ENCODE results near the gene FAM184A.
A peak's percentile ranks its signal among the peaks of the same experiment; 100 is the strongest.
"Not testable (repeated sequence)": the region's sequence is repeated elsewhere in the genome, so short reads cannot be mapped to it uniquely, and the experiment has no call there.

The FAM184A gene

GRCh38 chr6:119052987-119053386 is 25.5 kb downstream of the FAM184A start:
- DNase-seq = no peak

- peak; percentile 9 for DNase-seq
These were observed 26.1 kb downstream of the FAM184A start for GRCh38 chr6:119052292-119052889.

- no peak for DNase-seq
These were observed 34.2 kb downstream of the FAM184A start for GRCh38 chr6:119044255-119044654.

GRCh38 chr6:119043783-119044182 is 34.7 kb downstream of the FAM184A start:
- no peak for DNase-seq

- DNase-seq = no peak
These were observed 35.2 kb downstream of the FAM184A start for GRCh38 chr6:119043265-119043664.

- no peak for DNase-seq
These were observed 37.8 kb downstream of the FAM184A start for GRCh38 chr6:119040636-119041035.

GRCh38 chr6:119040229-119040628 is 38.2 kb downstream of the FAM184A start:
- DNase-seq = no peak

GRCh38 chr6:119037941-119038623 is 40.4 kb downstream of the FAM184A start:
- no peak for DNase-seq

GRCh38 chr6:119037264-119037663 is 41.2 kb downstream of the FAM184A start:
- no peak for DNase-seq

GRCh38 chr6:119036081-119036480 is 42.4 kb downstream of the FAM184A start:
- DNase-seq = no peak

- DNase-seq = no peak
These were observed 43.0 kb downstream of the FAM184A start for GRCh38 chr6:119035459-119035858.

GRCh38 chr6:119034827-119035458 is 43.5 kb downstream of the FAM184A start:
- no peak for DNase-seq

GRCh38 chr6:119032428-119032827 is 46.0 kb downstream of the FAM184A start:
- DNase-seq = no peak

- DNase-seq = no peak
These were observed 47.7 kb downstream of the FAM184A start for GRCh38 chr6:119030759-119031158.

- DNase-seq = no peak
These were observed 50.4 kb downstream of the FAM184A start for GRCh38 chr6:119028091-119028490.

- DNase-seq = no peak
These were observed 51.0 kb downstream of the FAM184A start for GRCh38 chr6:119027465-119027864.

GRCh38 chr6:119026822-119027221 is 51.6 kb downstream of the FAM184A start:
- no peak for DNase-seq

- no peak for DNase-seq
These were observed 52.7 kb downstream of the FAM184A start for GRCh38 chr6:119025793-119026192.

GRCh38 chr6:119024111-119024510 is 54.4 kb downstream of the FAM184A start:
- no peak for DNase-seq

- no peak for DNase-seq
These were observed 55.7 kb downstream of the FAM184A start for GRCh38 chr6:119022796-119023195.

- DNase-seq = no peak
These were observed 57.6 kb downstream of the FAM184A start for GRCh38 chr6:119020597-119021561.

- DNase-seq = not testable (repeated sequence)
These were observed 63.3 kb downstream of the FAM184A start for GRCh38 chr6:119015165-119015564.

GRCh38 chr6:119012521-119012920 is 65.9 kb downstream of the FAM184A start:
- DNase-seq = no peak
